ENCODE results near the gene MEF2A.
A peak's percentile ranks its signal among the peaks of the same experiment; 100 is the strongest.
"Not testable (repeated sequence)": the region's sequence is repeated elsewhere in the genome, so short reads cannot be mapped to it uniquely, and the experiment has no call there.

MEF2A gene

DNA sequence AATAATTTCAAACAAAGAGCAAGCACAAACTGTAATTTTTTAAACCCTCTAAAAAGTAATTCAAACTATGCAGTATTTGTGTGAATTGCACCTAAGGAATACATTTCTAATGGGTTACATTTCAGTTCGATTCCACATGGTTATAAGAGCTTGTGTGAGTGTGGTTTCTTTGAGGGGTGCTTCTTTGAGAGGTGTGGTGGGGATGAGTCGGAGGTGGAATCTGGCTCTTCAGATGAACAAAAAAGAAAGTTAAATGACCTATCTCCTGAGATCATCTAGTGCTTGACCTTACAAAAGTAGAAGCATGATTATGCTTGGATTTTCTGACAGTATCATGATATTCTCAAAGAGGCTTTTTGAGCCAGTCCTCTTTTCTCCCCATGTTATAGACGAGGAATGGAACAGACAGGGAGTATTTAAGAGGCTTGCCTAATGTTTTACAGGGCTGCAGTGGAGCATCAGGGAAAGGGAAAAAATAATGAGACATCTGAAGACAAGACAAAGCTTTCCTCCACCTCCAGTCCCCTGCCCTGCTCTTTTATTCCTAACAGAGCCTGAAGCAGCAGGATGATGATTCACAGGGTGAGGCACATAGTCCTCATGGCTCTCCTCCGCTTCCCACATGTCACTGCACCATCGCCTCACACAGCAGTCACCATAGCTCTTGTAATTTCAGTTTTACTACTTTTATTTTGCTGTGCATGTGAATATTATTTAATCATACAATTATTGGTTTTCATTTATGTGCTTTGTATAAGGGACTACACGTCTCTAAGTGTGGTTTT, 85.4 kb downstream of the MEF2A start:
- no peak for DNase-seq

GRCh38 chr15:99656205-99656604, 90.4 kb downstream of the MEF2A start:
- no peak for DNase-seq

DNA sequence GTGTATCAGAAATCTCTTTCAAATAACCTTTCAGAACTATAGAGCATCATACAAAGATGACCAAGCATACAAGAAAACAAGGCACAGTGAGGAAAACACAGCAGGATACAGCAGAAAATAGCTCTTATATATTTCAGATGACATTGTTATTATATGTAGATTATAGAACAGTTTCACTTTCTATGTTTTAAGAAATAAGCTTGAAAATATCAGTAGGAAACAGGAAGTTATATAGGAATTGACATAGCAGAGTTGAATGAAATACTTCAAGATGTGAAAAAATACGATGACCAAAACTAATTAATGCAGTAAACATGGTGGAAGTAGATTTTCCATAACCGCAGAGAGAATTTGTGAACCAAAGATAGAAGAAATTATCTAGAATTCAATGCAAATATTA, 92.2 kb downstream of the MEF2A start:
- no peak for DNase-seq

GRCh38 chr15:99662903-99663302, 97.1 kb downstream of the MEF2A start:
- DNase-seq, result no peak

DNA sequence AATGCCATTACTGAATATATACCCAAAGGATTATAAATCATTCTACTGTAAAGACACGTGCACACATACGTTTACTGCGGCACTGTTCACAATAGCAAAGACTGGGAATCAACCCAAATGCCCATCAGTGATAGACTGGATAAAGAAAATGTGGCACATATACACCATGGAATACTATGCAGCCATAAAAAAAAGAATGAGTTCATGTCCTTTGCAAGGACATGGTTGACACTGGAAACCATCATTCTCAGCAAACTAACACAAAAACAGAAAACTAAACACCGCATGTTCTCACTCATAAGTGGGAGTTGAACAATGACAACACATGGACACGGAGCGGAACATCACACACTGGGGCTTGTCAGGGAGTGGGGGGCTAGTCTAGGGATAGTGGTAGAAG, 100.3 kb downstream of the MEF2A start:
- not testable (repeated sequence) for DNase-seq

- no peak for DNase-seq
These were observed 102.9 kb downstream of the MEF2A start for GRCh38 chr15:99668533-99669182.

- DNase-seq, result no peak
These were observed 103.5 kb downstream of the MEF2A start for GRCh38 chr15:99669250-99669649.

DNA sequence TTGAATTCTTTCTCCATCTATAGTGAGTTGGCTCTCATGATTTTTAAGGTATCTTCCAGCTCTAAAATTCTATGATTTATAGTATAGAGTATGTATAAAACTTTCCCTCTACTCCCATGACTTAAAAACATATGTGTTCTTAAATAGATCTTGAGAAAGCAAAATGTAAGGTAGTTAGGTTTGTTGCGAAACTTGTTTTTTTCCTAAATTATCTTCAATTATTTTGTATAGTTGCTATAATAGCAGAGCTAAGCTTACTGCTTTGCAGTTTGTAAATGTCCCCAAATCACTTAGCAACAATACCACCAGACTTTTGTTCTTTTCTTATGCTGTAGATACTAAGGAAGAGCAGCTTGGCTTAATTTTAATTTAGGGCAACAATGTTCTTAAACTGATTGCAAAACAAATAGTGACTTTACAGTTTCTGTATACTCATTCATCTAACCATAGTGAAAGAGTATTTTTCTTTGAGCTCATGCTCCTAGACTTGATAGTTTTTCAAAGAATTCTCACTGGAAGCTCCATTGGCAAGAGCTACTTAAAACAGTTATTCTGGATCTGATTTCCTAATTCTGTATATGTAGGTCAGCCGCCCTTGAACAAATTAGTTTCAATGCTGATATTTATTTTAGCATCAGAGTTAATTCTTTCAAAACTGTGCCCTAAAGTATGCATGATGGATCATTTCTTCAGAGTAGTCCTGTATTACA, 106.3 kb downstream of the MEF2A start:
- DNase-seq, result no peak

GRCh38 chr15:99673111-99673510, 107.3 kb downstream of the MEF2A start:
- DNase-seq, result no peak

- no peak for DNase-seq
These were observed 108.5 kb downstream of the MEF2A start for GRCh38 chr15:99674279-99674678.

DNA sequence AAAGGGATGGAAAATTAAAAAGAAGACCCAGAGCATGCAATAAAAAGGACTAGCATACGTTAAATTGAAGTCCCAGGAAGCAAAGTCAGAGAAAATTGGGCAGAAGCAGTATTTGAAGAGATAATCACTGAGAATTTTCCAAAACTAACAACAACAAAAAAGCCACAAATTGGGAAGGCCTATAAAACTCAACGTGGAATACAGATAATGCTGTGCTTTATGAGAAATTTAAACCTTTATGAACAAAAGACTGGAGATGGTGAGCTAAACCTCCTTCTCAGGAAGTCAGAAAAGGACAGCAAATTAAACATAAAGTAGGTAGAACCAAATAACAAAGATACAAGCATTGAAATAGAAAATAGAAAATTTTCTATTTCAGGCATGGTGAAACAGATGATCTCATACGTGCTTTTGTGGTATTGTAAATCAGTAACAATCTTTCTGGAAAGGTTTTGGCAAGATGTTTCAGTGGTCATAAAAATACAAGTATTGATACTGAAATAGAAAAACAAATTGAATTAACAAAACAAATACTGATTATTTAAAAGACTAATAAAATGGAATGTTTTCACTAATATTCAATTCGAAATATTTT, 111.9 kb downstream of the MEF2A start:
- no peak for DNase-seq

DNA sequence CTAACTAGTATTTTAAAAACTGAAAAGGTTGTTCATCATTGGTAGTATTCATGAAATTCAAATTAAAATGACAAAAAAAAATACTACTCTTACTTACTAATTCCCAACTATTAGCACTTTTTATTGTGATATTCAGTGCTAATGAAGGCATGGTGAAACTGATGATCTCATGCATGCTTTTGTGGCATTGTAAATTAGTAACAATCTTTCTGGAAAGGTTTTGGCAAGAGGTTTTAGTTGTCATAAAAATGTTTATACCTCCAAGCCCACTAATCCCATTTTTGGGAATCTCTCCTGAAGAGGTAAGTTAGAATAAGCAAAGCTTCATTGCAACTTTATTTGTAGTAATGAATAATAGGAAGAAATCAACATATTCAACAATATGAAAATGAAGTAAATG, 114.5 kb downstream of the MEF2A start:
- no peak for DNase-seq

DNA sequence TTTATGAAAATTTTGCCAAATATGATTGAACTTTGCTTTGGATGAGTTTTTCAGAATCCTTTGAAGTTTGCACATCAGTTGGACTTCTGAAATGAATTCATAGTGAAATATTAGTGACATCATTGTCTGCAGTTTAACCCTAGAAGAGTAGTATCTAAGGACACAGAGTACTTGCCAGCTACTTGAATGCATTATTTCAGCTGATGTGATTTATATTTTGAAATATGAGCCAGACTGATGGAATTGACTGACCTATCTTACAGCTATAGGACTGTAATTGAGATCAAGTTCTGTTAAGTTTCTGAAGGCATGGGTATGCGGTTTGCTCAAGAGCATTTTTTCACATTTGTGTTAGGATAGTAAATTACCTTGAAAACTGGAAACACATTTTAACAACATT, 116.2 kb downstream of the MEF2A start:
- DNase-seq, result no peak

DNA sequence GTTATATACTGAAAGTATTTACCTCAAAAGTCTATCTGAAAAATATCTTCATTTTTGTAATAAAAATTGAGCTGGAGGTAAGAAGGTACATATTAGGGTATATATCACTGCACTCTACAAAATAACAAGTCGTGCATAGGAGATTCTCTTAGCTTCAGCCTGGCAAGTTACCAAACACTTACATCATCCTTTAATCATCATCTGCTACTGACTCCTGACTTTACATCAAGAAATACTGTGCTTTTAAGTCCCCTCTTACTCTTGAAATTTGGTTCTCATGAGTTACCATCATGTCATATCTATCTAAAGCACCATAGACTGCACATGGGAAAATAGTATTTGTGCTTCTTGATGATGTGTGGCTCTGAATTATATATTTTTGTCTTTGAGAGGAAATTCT, 116.7 kb downstream of the MEF2A start:
- DNase-seq, result peak; percentile 47

GRCh38 chr15:99683000-99683670, 117.4 kb downstream of the MEF2A start:
- DNase-seq, result no peak

DNA sequence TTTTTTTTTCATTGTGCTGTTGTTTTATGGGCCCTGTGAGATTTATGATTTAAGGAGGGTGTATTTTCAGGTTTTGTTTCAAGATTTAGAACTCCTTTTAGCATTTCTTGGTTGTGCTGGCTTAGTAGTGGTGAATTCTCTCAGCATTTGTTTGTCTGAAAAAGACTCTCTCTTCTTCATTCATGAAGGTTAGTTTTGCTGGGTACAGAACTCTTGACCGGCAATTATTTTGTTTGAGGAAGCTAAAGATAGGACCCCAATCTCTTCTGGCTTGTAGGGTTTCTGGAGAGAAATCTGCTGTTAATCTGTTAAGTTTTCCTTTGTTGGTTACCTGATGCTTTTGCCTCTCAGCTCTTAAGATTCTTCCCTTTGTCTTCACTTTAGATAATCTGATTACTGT, 120.5 kb downstream of the MEF2A start:
- DNase-seq, result no peak

DNA sequence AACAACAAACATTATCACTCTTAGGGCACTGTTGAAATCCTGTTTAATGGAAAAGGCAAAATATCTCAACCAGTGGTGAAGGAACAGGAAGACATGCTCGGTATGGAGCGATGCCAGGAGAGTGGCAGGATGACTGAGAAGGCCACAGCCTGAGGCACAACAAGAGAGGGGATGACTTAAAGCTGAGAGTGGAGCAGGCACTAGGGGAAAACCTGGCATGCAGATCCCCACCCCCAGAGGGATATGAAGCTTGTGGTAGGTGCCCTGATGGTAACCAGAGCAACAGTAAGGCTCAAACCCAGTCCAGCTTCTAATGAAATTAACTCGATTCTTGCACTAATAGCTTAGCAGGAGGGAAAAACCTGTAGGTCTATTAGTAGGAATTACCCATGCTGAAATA, 127.0 kb downstream of the MEF2A start:
- DNase-seq, result no peak

GRCh38 chr15:99696096-99696495, 130.3 kb downstream of the MEF2A start:
- no peak for DNase-seq

DNA sequence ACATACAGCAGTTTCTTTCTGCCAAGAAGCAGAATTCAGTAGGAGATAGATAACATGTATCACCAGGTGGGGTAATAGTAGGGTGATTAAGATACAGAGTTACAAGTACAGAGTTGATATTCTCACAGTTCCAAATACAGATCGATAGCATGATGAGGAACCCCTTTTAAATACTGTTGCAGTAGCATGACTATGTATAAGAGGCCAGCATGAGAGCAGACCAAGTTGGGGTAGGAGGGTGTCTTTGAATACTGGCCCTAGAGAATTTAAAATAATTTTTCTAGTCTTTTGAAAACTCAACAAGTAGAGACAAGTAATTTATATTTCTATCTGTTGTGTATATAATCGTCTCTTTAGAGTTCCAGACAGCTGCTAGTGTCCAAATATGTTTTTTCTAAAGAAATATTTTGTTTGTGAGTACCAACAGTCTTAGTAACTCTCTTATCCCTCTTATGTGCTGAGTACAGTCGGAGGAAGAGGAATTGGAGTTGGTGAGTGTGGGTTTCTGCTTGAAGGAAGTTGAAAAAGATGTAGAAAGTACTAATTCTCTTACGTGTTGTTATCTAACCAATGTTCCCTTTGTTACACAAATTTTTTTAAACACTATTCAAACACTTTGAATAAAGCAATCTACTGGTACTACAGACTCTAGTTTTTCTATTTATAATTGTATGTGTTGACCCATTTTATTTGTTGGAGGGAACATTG, 137.3 kb downstream of the MEF2A start:
- DNase-seq, result no peak

- DNase-seq, result peak; percentile 34
These were observed 138.0 kb downstream of the MEF2A start for GRCh38 chr15:99703603-99704443.

DNA sequence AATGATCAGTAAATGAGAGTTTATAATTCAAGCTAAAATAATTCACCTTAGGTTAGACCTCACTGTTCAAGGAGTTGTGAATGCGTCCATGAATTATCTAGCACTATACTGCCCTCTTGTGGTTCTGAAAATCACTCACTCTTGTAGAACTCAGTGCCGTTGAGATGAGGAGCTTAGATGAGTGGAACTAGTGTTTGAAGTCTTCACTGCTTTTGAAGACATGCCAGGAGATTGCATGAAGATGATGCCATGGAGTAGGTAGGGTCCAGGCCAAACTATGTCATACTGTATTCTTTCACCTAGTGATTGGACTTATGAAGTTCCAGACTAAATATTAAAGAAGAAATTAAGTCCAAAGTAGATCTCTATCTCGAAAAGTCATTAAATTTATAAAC, 138.7 kb downstream of the MEF2A start:
- DNase-seq, result peak; percentile 88
